PC-9 (cell line): ENCODE data around the gene IL13.

Source experiments
- CTCF ChIP-seq: fragments of 200-600 bp; sonication (generic); conservative IDR thresholded peaks from 2 replicates; pipeline ENCODE4 v1.6.1; 2017; ENCODE audit warnings: mixed run types, antibody characterized with exemption, mild to moderate bottlenecking, moderate library complexity
- EZH2 ChIP-seq: fragments of 200-600 bp; sonication (generic); IDR thresholded peaks from 2 replicates; pipeline ENCODE4 v1.8.0; 2017; ENCODE audit warnings: antibody characterized with exemption, low read depth

DNA sequence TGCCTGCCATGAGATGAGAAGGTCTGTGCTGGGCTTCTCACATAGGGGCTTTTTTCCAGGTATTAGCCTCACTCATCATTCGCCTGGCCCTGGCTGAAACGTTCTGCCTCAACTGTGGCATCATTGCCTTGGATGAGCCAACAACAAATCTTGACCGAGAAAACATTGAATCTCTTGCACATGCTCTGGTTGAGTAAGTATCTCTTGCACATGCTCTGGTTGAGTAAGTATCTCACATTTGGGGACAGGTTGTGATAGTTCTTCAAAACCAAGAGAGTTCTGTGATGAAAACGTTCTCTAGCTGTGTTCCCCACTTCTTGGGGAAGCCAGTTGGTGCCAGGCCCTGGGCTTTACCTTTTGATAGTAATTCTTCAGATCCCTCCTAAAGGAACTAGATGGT, 17.4 kb upstream of the IL13 start:
- no peak for TF ChIP-seq CTCF
- TF ChIP-seq EZH2: no peak
